22Rv1 (cell line): ENCODE data around the gene TAGLN.

Experiments used
- CTCF ChIP-seq: fragments of 450-650 bp; IDR thresholded peaks from 2 replicates; pipeline ENCODE4 v1.5.1; 2017; ENCODE audit warnings: mild to moderate bottlenecking
- ZFX ChIP-seq: fragments of 450-650 bp; IDR thresholded peaks from 2 replicates; pipeline ENCODE4 v1.6.1; 2017; ENCODE audit warnings: antibody characterized with exemption, borderline replicate concordance

DNA sequence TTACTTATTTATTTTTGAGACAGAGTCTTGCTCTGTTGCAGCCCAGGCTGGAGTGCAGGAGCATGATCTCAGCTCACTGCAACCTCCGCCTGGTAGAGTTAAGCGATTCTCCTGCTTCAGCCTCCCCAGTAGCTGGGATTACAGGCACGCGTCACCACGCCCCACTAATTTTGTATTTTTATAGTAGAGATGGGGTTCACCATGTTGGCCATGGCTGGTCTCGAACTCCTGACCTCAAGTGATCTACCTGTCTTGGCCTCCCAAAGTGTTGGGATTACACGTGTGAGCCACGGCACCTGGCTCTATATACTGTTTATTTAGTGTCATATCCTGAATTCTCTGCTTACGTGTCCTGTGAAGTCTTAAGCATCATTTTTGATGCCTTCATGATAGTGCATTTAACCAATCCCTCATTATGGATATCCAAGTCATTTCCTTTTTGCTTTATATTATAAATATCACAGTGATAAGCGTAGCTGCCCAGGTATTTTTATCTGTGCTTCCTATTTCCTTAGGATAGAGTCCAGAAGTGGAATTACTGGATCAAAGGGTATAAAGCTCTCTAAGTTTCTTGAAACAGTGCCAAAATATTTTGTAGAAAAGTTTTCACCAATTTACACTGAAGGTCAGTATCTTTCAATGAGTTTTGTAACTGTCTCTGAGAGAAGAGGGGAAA is 21.5 kb upstream of the TAGLN start:
- TF ChIP-seq CTCF (no peak), ZFX (no peak)
